ENCODE measurements around the gene ZNFX1. TPM values are rescaled to one million over a fixed set of nuclear protein-coding genes. Genes with fewer than 3 reads are reported as not detected.

The ZNFX1 gene
- total and polyA plus RNA-seq, 9 of the 15 experiments (the other 6 are each of a cell fraction or from before 2014, with no cell fraction given), result 3.8 to 13.8 (median 10.3) TPM

- 0 out of 2 replicates have a peak, but pooled peaks have one; percentile 55 for TF ChIP-seq JUN (IDR thresholded peaks at IDR 0.05; ENCODE audit: borderline replicate concordance, low read depth, low read length)
- no peak for TF ChIP-seq JUN (CRISPR knock-in tag; IDR thresholded peaks at IDR 0.05; ENCODE audit: borderline replicate concordance)
- 0 out of 2 replicates have a peak, but pooled peaks have one; percentile 14 for TF ChIP-seq POLR2G (IDR thresholded peaks at IDR 0.05; ENCODE audit: low read depth, low read length)
- TF ChIP-seq AFF1 (IDR thresholded peaks at IDR 0.05; ENCODE audit: low read depth in 1 of 2, partially characterized antibody in 2 of 2), result peak in 1 of 2 experiments; percentile 52
- TF ChIP-seq KDM4B (IDR thresholded peaks at IDR 0.05; ENCODE audit: borderline replicate concordance in 2 of 2, low read depth in 1 of 2), result no peak
- TF ChIP-seq BCL6 (CRISPR knock-in tag; IDR thresholded peaks at IDR 0.05), result no peak
- no peak for TF ChIP-seq ETS1 (conservative IDR thresholded peaks at IDR 0.05; ENCODE audit: control insufficient read depth, low read depth, low read length)
- no peak for TF ChIP-seq BRD9 (IDR thresholded peaks at IDR 0.05; ENCODE audit: low read depth, partially characterized antibody)
- TF ChIP-seq CUX1 (CRISPR knock-in tag; IDR thresholded peaks at IDR 0.05), result no peak
- TF ChIP-seq MLX (CRISPR knock-in tag; conservative IDR thresholded peaks at IDR 0.05), result no peak
- peak; percentile 69 for TF ChIP-seq NFIC (IDR thresholded peaks at IDR 0.05)
- 0 out of 2 replicates have a peak, but pooled peaks have one; percentile 10 for TF ChIP-seq THRAP3 (IDR thresholded peaks at IDR 0.05; ENCODE audit: borderline replicate concordance)
- TF ChIP-seq TEAD4 (IDR thresholded peaks at IDR 0.05; ENCODE audit: low read length), result peak; percentile 29
- TF ChIP-seq TEAD4 (CRISPR knock-in tag; IDR thresholded peaks at IDR 0.05; ENCODE audit: borderline replicate concordance), result no peak
Observed at GRCh38 chr20:49286689-49287551, 9.1 kb upstream of the ZNFX1 start (continued).
